HCT116 (cell line): ENCODE measurements around the gene MCOLN3. TPM values are rescaled to one million over a fixed set of nuclear protein-coding genes. Genes with fewer than 3 reads are reported as not detected.

Experiments used
- ATAC-seq: fragments of 200-7000 bp; cut with Tn5 transposase; 2 replicates; pipeline ENCODE4 v1.9.1; 2020; ENCODE audit warnings: mild to moderate bottlenecking, moderate library complexity
- BruUV-seq: library from RNA; stranded (reverse); fragments of 400-500 nt; replicated peaks from 2 replicates; lab custom pipeline; 2021; lab: Mats Ljungman, UMichigan
- CTCF ChIA-PET: fragments of 300-600 bp; sonication (Branson Sonifier 250); formaldehyde crosslinking; loops from one replicate; lab custom pipeline; 2021; ENCODE audit warnings: antibody characterized with exemption; lab: Charles Lee
- POLR2A ChIA-PET: fragments of 300-600, 350-600 bp; sonication (Branson Sonifier 250); formaldehyde crosslinking; loops from one replicate; lab custom pipeline; 2021; ENCODE audit warnings: antibody characterized with exemption; lab: Charles Lee
- RAD21 ChIA-PET, 2 experiments: fragments of 300-600 bp; sonication (Branson Sonifier 250); formaldehyde crosslinking; loops; one replicate each; lab custom pipeline; 2023; ENCODE audit warnings: low total read pairs in 2 of 2; ENCODE audit not compliant: uncharacterized antibody in 2 of 2, unreplicated experiment in 2 of 2, low non-redundant PET in 1 of 2; lab: Charles Lee
- DNase-seq: peaks from one replicate; pipeline ENCODE4 v3.0.0-alpha.2; 2010; ENCODE audit warnings: low read depth, low spot score
- H2AFZ ChIP-seq: fragments of 200-600 bp; shearing (Covaris generic), sonication (generic); 2 replicates; pipeline ENCODE4 v1.6.1; 2017; ENCODE audit warnings: low read depth, mixed run types, mixed read lengths, antibody characterized with exemption, low read length; ENCODE audit not compliant: poor library complexity, severe bottlenecking
- H3K27ac ChIP-seq: 2 replicates; pipeline ENCODE4 v1.5.1; 2012; ENCODE audit warnings: low read depth, low read length
- H3K27me3 ChIP-seq: fragments of 200-600 bp; sonication (generic); 2 replicates; pipeline ENCODE4 v1.6.1; 2016; ENCODE audit warnings: mixed run types, low read length, mixed read lengths; ENCODE audit not compliant: insufficient read depth
- H3K36me3 ChIP-seq, 2 experiments: fragments of 200-500 bp in 1 of 2; fragments of 200-600 bp in 1 of 2; sonication (Bioruptor generic) in 1 of 2; sonication (generic) in 1 of 2; 2 replicates each; pipeline versions ENCODE4 v1.5.1 to v1.6.1; 2014 to 2016; ENCODE audit warnings: low read length in 2 of 2, inconsistent platforms in 1 of 2, mixed read lengths in 1 of 2, mixed run types in 1 of 2; ENCODE audit not compliant: insufficient read depth in 2 of 2, control insufficient read depth in 1 of 2
- H3K4me1 ChIP-seq, 2 experiments: fragments of 200-600 bp in 1 of 2; sonication (generic) in 1 of 2; 2 replicates each; pipeline versions ENCODE4 v1.5.1 to v1.6.1; 2012 to 2017; ENCODE audit warnings: low read length in 2 of 2, inconsistent platforms in 1 of 2, mild to moderate bottlenecking in 1 of 2, mixed read lengths in 1 of 2, mixed run types in 1 of 2, moderate library complexity in 1 of 2; ENCODE audit not compliant: insufficient read depth in 2 of 2, control insufficient read depth in 1 of 2
- H3K4me2 ChIP-seq: fragments of 200-600 bp; sonication (generic); 2 replicates; pipeline ENCODE4 v1.6.1; 2017; ENCODE audit warnings: mixed run types, low read length, mixed read lengths
- H3K4me3 ChIP-seq, 2 experiments: fragments of 200-600 bp in 1 of 2; sonication (generic) in 1 of 2; replicated peaks in 1 of 2; 2 replicates each; pipeline ENCODE4 v1.5.1; 2011 to 2016; ENCODE audit warnings: low read length in 2 of 2, control low read depth in 1 of 2, low read depth in 1 of 2, mild to moderate bottlenecking in 1 of 2, mixed read lengths in 1 of 2, mixed run types in 1 of 2
- H3K79me2 ChIP-seq: fragments of 200-600 bp; sonication (generic); 2 replicates; pipeline ENCODE4 v1.6.1; 2017; ENCODE audit warnings: mild to moderate bottlenecking, mixed run types, low read length, moderate library complexity, mixed read lengths; ENCODE audit not compliant: insufficient read depth
- H3K9ac ChIP-seq: fragments of 200-600 bp; sonication (generic); 2 replicates; pipeline ENCODE4 v1.6.1; 2016; ENCODE audit warnings: low read length, mixed read lengths
- H3K9me2 ChIP-seq: fragments of 200-600 bp; sonication (generic), shearing (Covaris generic); 2 replicates; pipeline ENCODE4 v1.6.1; 2017; ENCODE audit warnings: mixed run types, mild to moderate bottlenecking, moderate library complexity; ENCODE audit not compliant: insufficient read depth
- H3K9me3 ChIP-seq, 2 experiments: fragments of 200-500 bp in 1 of 2; fragments of 200-600 bp in 1 of 2; sonication (Bioruptor generic) in 1 of 2; sonication (generic) in 1 of 2; 2 replicates each; pipeline ENCODE4 v1.6.1; 2014 to 2017; ENCODE audit warnings: low read length in 2 of 2, mixed read lengths in 2 of 2, inconsistent platforms in 1 of 2, low read depth in 1 of 2, mild to moderate bottlenecking in 1 of 2, mixed run types in 1 of 2, moderate library complexity in 1 of 2; ENCODE audit not compliant: control insufficient read depth in 1 of 2, insufficient read depth in 1 of 2
- H4K20me1 ChIP-seq: fragments of 200-600 bp; sonication (generic), shearing (Covaris generic); 2 replicates; pipeline ENCODE4 v1.6.1; 2017; ENCODE audit warnings: mixed run types, mild to moderate bottlenecking, moderate library complexity; ENCODE audit not compliant: insufficient read depth
- ATF3 ChIP-seq: IDR thresholded peaks from 2 replicates; pipeline ENCODE4 v1.6.1; 2012
- CBX3 ChIP-seq: IDR thresholded peaks from 2 replicates; pipeline ENCODE4 v1.6.1; 2012; ENCODE audit warnings: low read depth
- CTCF ChIP-seq, 3 experiments: fragments of 200-600 bp in 1 of 3; sonication (generic) in 1 of 3; IDR thresholded peaks in 2 of 3; conservative IDR thresholded peaks in 1 of 3; 2 replicates each; pipeline ENCODE4 v1.5.1; 2012 to 2017; ENCODE audit warnings: low read depth in 2 of 3, low read length in 2 of 3, antibody characterized with exemption in 1 of 3, borderline replicate concordance in 1 of 3, control low read depth in 1 of 3, mild to moderate bottlenecking in 1 of 3, mixed read lengths in 1 of 3, mixed run types in 1 of 3, moderate library complexity in 1 of 3; ENCODE audit not compliant: insufficient read depth in 1 of 3
- EZH2 ChIP-seq: fragments of 200-600 bp; sonication (generic); IDR thresholded peaks from 2 replicates; pipeline ENCODE4 v1.6.1; 2017; ENCODE audit warnings: antibody characterized with exemption, mixed run types
- FOSL1 ChIP-seq: IDR thresholded peaks from 2 replicates; pipeline ENCODE4 v1.6.1; 2012; ENCODE audit warnings: low read depth
- JUND ChIP-seq: IDR thresholded peaks from 2 replicates; pipeline ENCODE4 v1.6.1; 2012
- MAX ChIP-seq: IDR thresholded peaks from 2 replicates; pipeline ENCODE4 v1.6.1; 2012
- POLR2AphosphoS5 ChIP-seq: IDR thresholded peaks from 2 replicates; pipeline ENCODE4 v1.6.1; 2011; ENCODE audit warnings: mild to moderate bottlenecking, low read depth, low read length, moderate library complexity
- RAD21 ChIP-seq: IDR thresholded peaks from 2 replicates; pipeline ENCODE4 v1.6.1; 2012; ENCODE audit warnings: low read depth, mild to moderate bottlenecking
- SIN3A ChIP-seq: IDR thresholded peaks from 2 replicates; pipeline ENCODE4 v1.6.1; 2012; ENCODE audit warnings: low read depth
- SP1 ChIP-seq: IDR thresholded peaks from 2 replicates; pipeline ENCODE4 v1.6.1; 2012; ENCODE audit warnings: low read depth
- SRF ChIP-seq: IDR thresholded peaks from 2 replicates; pipeline ENCODE4 v1.6.1; 2012; ENCODE audit warnings: low read depth
- TCF7L2 ChIP-seq: IDR thresholded peaks from 2 replicates; pipeline ENCODE4 v1.7.0; 2011; ENCODE audit warnings: borderline replicate concordance, inconsistent platforms; ENCODE audit not compliant: insufficient read depth, insufficient read length; ENCODE audit errors: extremely low read depth
- YY1 ChIP-seq: IDR thresholded peaks from 2 replicates; pipeline ENCODE4 v1.6.1; 2011; ENCODE audit warnings: low read length, low read depth, moderate library complexity, mild to moderate bottlenecking; ENCODE audit not compliant: insufficient replicate concordance; ENCODE audit errors: extremely low read depth
- ZBTB33 ChIP-seq: IDR thresholded peaks from 2 replicates; pipeline ENCODE4 v1.6.1; 2011; ENCODE audit warnings: mild to moderate bottlenecking, low read length, moderate library complexity; ENCODE audit not compliant: insufficient replicate concordance; ENCODE audit errors: extremely low read depth
- ZFX ChIP-seq: fragments of 450-650 bp; IDR thresholded peaks from 2 replicates; pipeline ENCODE4 v1.6.1; 2017
- ZNF274 ChIP-seq: fragments of 200-500 bp; sonication (Bioruptor generic); IDR thresholded peaks from 2 replicates; pipeline ENCODE4 v1.6.1; 2014; ENCODE audit warnings: mild to moderate bottlenecking, low read depth, low read length, inconsistent platforms
- intact Hi-C: fragments of 100-400 bp; cut with micrococcal nuclease; formaldehyde crosslinking; loops from 2 replicates; pipeline ENCODE4 v1.10.0; 2022
- total RNA-seq: library from RNA; stranded (reverse); gene quantifications from one replicate; pipeline ENCODE4 v1.2.1, GENCODE V29; 2021; ENCODE audit not compliant: unreplicated experiment

The MCOLN3 gene
- total RNA-seq, 1 experiment from 2014 or later: 10.7 TPM

GRCh38 chr1:85058786-85059185 is 10.5 kb upstream of the MCOLN3 start:
- H3K4me2 ChIP-seq: no peak overlapping the region
- H3K9ac ChIP-seq: no peak overlapping the region
- H3K27me3 ChIP-seq: no peaks in the 10 kb centered on the region
- ATAC-seq (no peak), DNase-seq (no peak)
- no peak overlapping the region for H2AFZ ChIP-seq
- TF ChIP-seq SRF (no peak), FOSL1 (peak; percentile 16; the same call in 1 of the 2 replicates), TCF7L2 (peak; percentile 20), JUND (0 out of 2 replicates have a peak, but pooled peaks have one; percentile 15)
- no peaks in the 10 kb centered on the region for H3K36me3 ChIP-seq
- H3K4me3 ChIP-seq: no peak overlapping the region
- no peaks in the 10 kb centered on the region for H3K9me2 ChIP-seq
- no peaks in the 10 kb centered on the region for H3K9me3 ChIP-seq
- ChIA-PET RAD21 (no interaction called here), POLR2A (no interaction called here), CTCF (no interaction called here)
- peaks cover 0 to 17% of the 10 kb centered on the region in 2 experiments; a peak in 3 of 4 replicates for H3K4me1 ChIP-seq
- H3K27ac ChIP-seq: no peak overlapping the region
- BruUV-seq: no TSS peak
- intact Hi-C loops: no loop called here
- H4K20me1 ChIP-seq: no peaks in the 10 kb centered on the region
- H3K79me2 ChIP-seq: no peaks in the 10 kb centered on the region

GRCh38 chr1:85058311-85058710 is 10.0 kb upstream of the MCOLN3 start:
- ChIA-PET RAD21 (no interaction called here), POLR2A (no interaction called here)
- DNase-seq: no peak

More at GRCh38 chr1:85058311-85058710, 10.0 kb upstream of the MCOLN3 start:
- Histone ChIP-seq H2AFZ (no peak overlapping the region), H3K9me3 (no peaks in the 10 kb centered on the region), H3K79me2 (no peaks in the 10 kb centered on the region), H3K4me1 (peaks cover 0 to 17% of the 10 kb centered on the region in 2 experiments; a peak in 3 of 4 replicates), H3K9me2 (no peaks in the 10 kb centered on the region), H4K20me1 (no peaks in the 10 kb centered on the region), H3K4me2 (no peak overlapping the region), H3K36me3 (no peaks in the 10 kb centered on the region), H3K4me3 (no peak overlapping the region), H3K27ac (no peak overlapping the region), H3K27me3 (no peaks in the 10 kb centered on the region), H3K9ac (no peak overlapping the region)
- intact Hi-C loops: no loop called here
- CTCF ChIA-PET: no interaction called here
- no peak for ATAC-seq
- TF ChIP-seq SP1 (no peak), TCF7L2 (no peak), ZFX (no peak), RAD21 (no peak), EZH2 (no peak), POLR2AphosphoS5 (no peak), CTCF (IDR thresholded peaks at IDR 0.05 in 2 of 3, conservative IDR thresholded peaks at IDR 0.05 in 1 of 3; ENCODE audit: borderline replicate concordance in 1 of 3, insufficient read depth in 1 of 3, low read depth in 2 of 3, low read length in 2 of 3) (no peak), ZNF274 (no peak), SIN3A (no peak), CBX3 (no peak), ATF3 (no peak), JUND (no peak), ZBTB33 (no peak), YY1 (no peak), MAX (no peak), FOSL1 (no peak)
- no TSS peak for BruUV-seq
